Choroid plexus epithelial cell (primary cell): ENCODE data around the gene GABRE.

Experiments
- DNase-seq: peaks from one replicate; pipeline ENCODE4 v3.0.0-alpha.2; 2010; ENCODE audit warnings: low read depth
- H3K4me3 ChIP-seq: 2 replicates; pipeline ENCODE4 v1.5.1; 2011; ENCODE audit warnings: low read depth, mild to moderate bottlenecking, control low read depth, low read length, moderate library complexity
- TF ChIP-seq, protein P1 (sequence below): conservative IDR thresholded peaks from 2 replicates; pipeline ENCODE4 v1.5.1; 2011; ENCODE audit warnings: low read depth, mild to moderate bottlenecking, control low read depth, inconsistent platforms, low read length, moderate library complexity

Gene GABRE

DNA sequence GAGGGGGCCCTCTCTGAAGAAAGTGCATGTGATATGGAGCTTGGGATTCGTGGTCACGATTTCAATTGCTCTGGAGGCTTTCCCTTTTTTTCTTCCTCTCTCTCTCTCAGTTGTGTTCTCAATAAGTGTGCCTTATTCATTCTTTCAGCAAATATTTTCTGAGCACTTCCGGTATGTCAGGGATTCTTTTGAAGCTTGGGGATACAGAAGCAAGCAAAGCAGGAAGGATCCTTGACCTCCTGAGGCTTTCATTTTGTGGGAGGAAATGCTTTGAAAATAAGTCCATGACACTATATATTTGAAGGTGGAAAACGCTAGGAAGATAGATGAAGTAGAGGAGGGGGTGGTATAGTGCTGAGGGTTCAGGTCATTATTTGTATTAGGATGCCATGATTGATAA is 12.6 kb upstream of the GABRE start:
- DNase-seq, result peak; percentile 53
- TF ChIP-seq, protein P1, sequence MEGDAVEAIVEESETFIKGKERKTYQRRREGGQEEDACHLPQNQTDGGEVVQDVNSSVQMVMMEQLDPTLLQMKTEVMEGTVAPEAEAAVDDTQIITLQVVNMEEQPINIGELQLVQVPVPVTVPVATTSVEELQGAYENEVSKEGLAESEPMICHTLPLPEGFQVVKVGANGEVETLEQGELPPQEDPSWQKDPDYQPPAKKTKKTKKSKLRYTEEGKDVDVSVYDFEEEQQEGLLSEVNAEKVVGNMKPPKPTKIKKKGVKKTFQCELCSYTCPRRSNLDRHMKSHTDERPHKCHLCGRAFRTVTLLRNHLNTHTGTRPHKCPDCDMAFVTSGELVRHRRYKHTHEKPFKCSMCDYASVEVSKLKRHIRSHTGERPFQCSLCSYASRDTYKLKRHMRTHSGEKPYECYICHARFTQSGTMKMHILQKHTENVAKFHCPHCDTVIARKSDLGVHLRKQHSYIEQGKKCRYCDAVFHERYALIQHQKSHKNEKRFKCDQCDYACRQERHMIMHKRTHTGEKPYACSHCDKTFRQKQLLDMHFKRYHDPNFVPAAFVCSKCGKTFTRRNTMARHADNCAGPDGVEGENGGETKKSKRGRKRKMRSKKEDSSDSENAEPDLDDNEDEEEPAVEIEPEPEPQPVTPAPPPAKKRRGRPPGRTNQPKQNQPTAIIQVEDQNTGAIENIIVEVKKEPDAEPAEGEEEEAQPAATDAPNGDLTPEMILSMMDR, result no peak
- H3K4me3 ChIP-seq, result no peak overlapping the region

DNA sequence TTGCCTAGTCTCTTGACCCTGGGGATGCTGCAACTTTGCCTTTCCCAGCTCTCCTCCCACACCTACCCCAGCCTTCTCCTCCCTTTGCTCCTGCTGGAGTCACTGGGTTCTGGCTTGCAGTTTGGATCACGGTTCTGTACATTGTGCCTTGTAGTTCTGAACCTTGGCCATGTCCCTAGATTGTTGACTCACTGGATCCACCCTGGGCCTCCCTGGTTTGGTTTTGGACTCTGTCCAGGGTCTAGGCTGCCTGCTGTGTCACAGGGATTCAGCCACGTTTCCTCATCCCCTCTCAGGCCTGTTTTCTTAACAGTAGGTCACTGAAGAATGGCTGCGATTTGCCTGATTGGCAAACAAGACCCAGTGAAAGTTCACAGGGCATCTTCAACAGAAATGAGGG is 11.5 kb upstream of the GABRE start:
- no peak overlapping the region for H3K4me3 ChIP-seq
- peak; percentile 76 for DNase-seq
- TF ChIP-seq, protein P1, result no peak

DNA sequence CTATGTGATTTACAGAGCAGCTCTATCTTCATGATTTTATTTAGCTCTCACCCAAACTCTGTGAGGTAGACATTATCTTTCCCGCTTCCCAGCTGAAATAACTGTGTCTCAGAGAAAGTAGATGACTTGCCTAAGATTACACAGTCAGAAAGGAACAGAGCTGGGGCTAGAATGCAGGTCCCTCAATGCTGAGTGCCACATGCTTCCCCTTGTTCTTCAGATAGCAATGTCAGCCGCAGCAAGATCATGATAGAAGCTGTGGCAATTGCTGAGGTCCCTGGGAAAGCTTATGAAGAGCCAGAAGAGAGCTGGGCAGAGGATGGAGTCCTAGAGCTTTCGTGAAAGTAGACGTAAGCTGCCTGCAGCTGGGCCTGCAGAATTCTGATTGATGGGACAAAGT is 11.1 kb upstream of the GABRE start:
- no peak for DNase-seq
- TF ChIP-seq, protein P1, result no peak
- H3K4me3 ChIP-seq, result no peak overlapping the region

DNA sequence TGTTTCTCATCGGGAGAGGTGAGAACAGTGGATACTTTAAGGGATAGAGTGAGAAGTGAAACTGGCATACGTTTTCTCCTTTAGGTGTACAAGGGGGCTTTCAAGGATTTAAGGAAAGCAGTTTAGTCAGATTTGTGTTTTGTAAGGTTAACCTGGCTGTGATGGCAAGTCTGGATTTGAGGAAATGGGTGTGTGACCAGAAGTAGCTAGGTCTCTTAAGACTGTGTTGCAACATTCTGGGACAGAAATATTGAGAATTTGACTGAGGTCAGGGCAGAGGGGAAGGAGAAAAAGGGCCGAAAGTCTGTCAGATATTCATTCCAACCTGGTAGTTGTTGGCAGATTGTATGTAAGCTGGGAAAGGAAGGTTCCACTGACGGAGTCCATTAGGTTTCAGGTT is 10.4 kb upstream of the GABRE start:
- no peak overlapping the region for H3K4me3 ChIP-seq
- TF ChIP-seq, protein P1, result no peak
- DNase-seq, result no peak

DNA sequence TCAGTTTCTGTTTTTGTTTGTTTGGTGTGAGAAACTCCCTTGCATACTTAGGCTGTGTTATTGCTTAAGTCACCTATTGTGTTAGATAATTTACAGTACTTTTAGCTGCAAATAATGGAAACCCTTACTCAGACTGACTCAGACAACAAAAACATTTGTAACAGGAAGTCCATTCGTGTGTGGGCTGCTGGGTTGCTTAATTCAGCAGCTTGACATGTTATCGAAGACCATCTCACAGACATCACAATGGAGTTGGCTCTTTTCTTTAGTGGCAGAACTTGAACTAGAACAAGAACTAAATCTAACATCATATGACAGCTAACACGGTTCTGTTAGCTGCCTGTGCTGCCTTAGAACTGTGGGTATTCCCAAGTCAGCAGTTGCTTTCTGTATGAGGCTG is 9.9 kb upstream of the GABRE start:
- TF ChIP-seq, protein P1, result no peak
- H3K4me3 ChIP-seq, result no peak overlapping the region
- DNase-seq, result peak; percentile 85

DNA sequence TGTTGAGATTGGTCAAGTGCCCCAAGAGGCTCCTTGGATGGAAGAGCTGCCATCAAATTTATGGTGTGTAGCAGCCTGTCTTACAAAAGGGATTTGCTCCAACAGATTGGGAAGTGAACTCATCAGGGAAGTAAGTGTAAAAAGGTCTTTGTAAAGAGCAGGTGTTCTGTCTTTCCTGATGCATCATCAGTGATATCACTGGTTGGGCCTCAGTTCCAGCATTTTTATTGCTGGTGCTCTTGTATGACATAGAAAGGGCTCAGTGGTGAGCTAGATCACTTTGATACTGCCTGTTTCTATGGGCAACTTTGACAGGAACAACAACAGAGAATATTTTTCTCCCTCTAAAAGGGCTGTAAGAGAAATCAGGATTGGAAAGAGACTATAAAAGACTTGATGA is 8.7 kb upstream of the GABRE start:
- TF ChIP-seq, protein P1, result no peak
- no peak for DNase-seq
- no peak overlapping the region for H3K4me3 ChIP-seq

DNA sequence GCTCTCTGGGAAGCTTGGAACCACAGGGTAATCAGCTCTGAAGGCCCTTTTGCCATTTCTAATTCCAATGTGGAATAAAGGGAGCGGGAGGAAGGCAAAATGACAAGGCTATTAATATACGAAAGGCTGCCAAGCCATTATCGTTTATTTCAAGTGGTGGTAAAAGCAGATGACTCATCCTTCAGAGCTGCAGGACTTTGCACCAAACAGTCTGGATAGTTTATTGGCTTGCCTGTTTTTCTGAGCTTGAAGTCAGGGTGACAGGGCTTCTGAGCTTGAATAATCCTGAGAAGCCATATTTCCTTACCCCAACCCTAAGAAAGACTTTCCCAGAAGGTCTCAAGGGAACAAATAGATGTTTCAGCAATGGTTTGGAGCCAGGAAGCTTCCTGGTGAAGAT is 7.7 kb upstream of the GABRE start:
- TF ChIP-seq, protein P1, result no peak
- H3K4me3 ChIP-seq, result no peak overlapping the region
- peak; percentile 72 for DNase-seq
